DOHH2 (cell line): ENCODE measurements around the gene SYTL2.

Experiments
- EZH2phosphoT487 ChIP-seq: fragments of 200-600 bp; sonication (generic); IDR thresholded peaks from 2 replicates; pipeline ENCODE4 v1.6.1; 2017; ENCODE audit warnings: borderline replicate concordance, mild to moderate bottlenecking, antibody characterized with exemption, low read length, moderate library complexity, mixed read lengths
- TF ChIP-seq, protein P1 (sequence below): fragments of 200-600 bp; sonication (generic); IDR thresholded peaks from one replicate; pipeline ENCODE4 v1.5.1; 2014; ENCODE audit warnings: antibody characterized with exemption, mild to moderate bottlenecking, low read depth, low read length; ENCODE audit not compliant: poor library complexity, severe bottlenecking

DNA sequence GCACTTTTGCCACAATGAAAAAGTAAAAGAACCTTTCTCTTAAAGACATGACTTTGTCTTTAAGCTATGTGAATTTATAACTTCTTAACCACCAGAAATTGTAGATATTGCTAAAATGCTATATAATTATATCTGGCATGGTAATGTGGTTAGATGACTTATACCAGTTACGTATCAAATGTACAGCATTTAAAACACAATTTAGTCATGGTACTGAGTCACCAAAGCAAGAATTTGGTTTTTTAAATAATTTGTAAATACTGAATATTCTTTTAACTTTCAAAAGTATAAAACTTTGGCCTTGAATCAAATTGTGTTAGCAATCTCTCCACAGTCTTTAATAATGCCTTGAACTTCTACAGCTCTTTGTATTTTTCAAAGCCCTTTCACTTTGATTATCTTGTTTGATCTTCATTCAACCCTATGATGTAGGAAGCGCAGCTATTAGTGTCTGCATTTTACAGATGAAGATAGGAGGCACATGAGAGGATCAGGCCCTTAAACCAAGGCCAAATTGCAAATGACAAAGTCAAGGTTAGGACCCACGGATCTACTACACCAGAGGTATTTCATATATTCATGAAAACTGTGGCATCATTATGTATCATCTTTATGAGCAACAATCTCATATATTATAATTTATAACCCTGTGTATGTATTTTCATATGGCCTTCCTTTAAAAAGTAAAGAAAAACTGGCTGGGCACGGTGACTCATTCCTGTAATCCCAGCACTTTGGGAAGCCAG lies 4.4 kb upstream of the SYTL2 start:
- no peak for TF ChIP-seq EZH2phosphoT487
- TF ChIP-seq, protein P1, sequence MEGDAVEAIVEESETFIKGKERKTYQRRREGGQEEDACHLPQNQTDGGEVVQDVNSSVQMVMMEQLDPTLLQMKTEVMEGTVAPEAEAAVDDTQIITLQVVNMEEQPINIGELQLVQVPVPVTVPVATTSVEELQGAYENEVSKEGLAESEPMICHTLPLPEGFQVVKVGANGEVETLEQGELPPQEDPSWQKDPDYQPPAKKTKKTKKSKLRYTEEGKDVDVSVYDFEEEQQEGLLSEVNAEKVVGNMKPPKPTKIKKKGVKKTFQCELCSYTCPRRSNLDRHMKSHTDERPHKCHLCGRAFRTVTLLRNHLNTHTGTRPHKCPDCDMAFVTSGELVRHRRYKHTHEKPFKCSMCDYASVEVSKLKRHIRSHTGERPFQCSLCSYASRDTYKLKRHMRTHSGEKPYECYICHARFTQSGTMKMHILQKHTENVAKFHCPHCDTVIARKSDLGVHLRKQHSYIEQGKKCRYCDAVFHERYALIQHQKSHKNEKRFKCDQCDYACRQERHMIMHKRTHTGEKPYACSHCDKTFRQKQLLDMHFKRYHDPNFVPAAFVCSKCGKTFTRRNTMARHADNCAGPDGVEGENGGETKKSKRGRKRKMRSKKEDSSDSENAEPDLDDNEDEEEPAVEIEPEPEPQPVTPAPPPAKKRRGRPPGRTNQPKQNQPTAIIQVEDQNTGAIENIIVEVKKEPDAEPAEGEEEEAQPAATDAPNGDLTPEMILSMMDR, result no peak
